T-helper 2 cell treated with Interferon-gamma antibody and Interleukin-4, amounts not matched to agents 5 μg/mL and 100 μg/mL, for 36 hours (primary cell): Measurements from ENCODE around the gene APBB3.

Source experiments
- DNase-seq: peaks from one replicate; pipeline ENCODE4 v3.0.0; 2021; ENCODE audit warnings: low spot score
- H3K27ac Mint-ChIP-seq: one replicate; pipeline ENCODE4 v1.8.0; 2021; ENCODE audit warnings: mild to moderate bottlenecking, mixed read lengths
- H3K27me3 Mint-ChIP-seq: one replicate; pipeline ENCODE4 v1.8.0; 2021; ENCODE audit warnings: low read depth, mixed read lengths
- H3K36me3 Mint-ChIP-seq: one replicate; pipeline ENCODE4 v1.8.0; 2021; ENCODE audit warnings: low read depth, mixed read lengths
- H3K4me1 Mint-ChIP-seq: one replicate; pipeline ENCODE4 v1.8.0; 2021; ENCODE audit warnings: low read depth, mixed read lengths
- H3K4me3 Mint-ChIP-seq: one replicate; pipeline ENCODE4 v1.8.0; 2022; ENCODE audit warnings: mild to moderate bottlenecking, moderate library complexity, mixed read lengths
- H3K9me3 Mint-ChIP-seq: one replicate; pipeline ENCODE4 v1.8.0; 2021; ENCODE audit warnings: mixed read lengths

Gene APBB3

GRCh38 chr5:140555747-140556312 lies 8.6 kb downstream of the APBB3 start:
- DNase-seq = no peak
- H3K9me3 Mint-ChIP-seq = no peaks in the 10 kb centered on the region
- no peaks in the 10 kb centered on the region for H3K27me3 Mint-ChIP-seq
- H3K27ac Mint-ChIP-seq = peak overlapping the region; percentile 90
- peaks cover 51% of the 10 kb centered on the region for H3K36me3 Mint-ChIP-seq
- H3K4me3 Mint-ChIP-seq = peak overlapping the region; percentile 88
- H3K4me1 Mint-ChIP-seq = peaks cover 48% of the 10 kb centered on the region

GRCh38 chr5:140554454-140554853 lies 9.9 kb downstream of the APBB3 start:
- H3K36me3 Mint-ChIP-seq = peaks cover 61% of the 10 kb centered on the region
- H3K27ac Mint-ChIP-seq = peak overlapping the region; percentile 71
- H3K4me3 Mint-ChIP-seq = peak overlapping the region; percentile 56
- no peaks in the 10 kb centered on the region for H3K9me3 Mint-ChIP-seq
- H3K27me3 Mint-ChIP-seq = no peaks in the 10 kb centered on the region
- H3K4me1 Mint-ChIP-seq = peaks cover 56% of the 10 kb centered on the region
- DNase-seq = no peak

GRCh38 chr5:140553657-140554056 lies 10.7 kb downstream of the APBB3 start:
- Mint-ChIP-seq H3K9me3 (no peaks in the 10 kb centered on the region), H3K27me3 (no peaks in the 10 kb centered on the region), H3K4me1 (peaks cover 60% of the 10 kb centered on the region), H3K4me3 (peak overlapping the region; percentile 56), H3K36me3 (peaks cover 64% of the 10 kb centered on the region), H3K27ac (peak overlapping the region; percentile 80)
- DNase-seq = no peak

GRCh38 chr5:140551872-140552271 lies 12.5 kb downstream of the APBB3 start:
- no peaks in the 10 kb centered on the region for H3K9me3 Mint-ChIP-seq
- DNase-seq = no peak
- no peak overlapping the region for H3K4me3 Mint-ChIP-seq
- H3K27me3 Mint-ChIP-seq = no peaks in the 10 kb centered on the region
- peaks cover 58% of the 10 kb centered on the region for H3K36me3 Mint-ChIP-seq
- H3K27ac Mint-ChIP-seq = no peak overlapping the region
- H3K4me1 Mint-ChIP-seq = peaks cover 64% of the 10 kb centered on the region

GRCh38 chr5:140550147-140551079 lies 14.0 kb downstream of the APBB3 start:
- no peak overlapping the region for H3K4me3 Mint-ChIP-seq
- H3K36me3 Mint-ChIP-seq = peaks cover 48% of the 10 kb centered on the region
- no peaks in the 10 kb centered on the region for H3K27me3 Mint-ChIP-seq
- H3K9me3 Mint-ChIP-seq = no peaks in the 10 kb centered on the region
- peaks cover 51% of the 10 kb centered on the region for H3K4me1 Mint-ChIP-seq
- H3K27ac Mint-ChIP-seq = peak overlapping the region; percentile 88
- no peak for DNase-seq

- Mint-ChIP-seq H3K27me3 (no peaks in the 10 kb centered on the region), H3K4me3 (peak overlapping the region; percentile 41), H3K4me1 (peaks cover 44% of the 10 kb centered on the region), H3K9me3 (no peaks in the 10 kb centered on the region), H3K36me3 (peaks cover 49% of the 10 kb centered on the region), H3K27ac (peak overlapping the region; percentile 88)
- DNase-seq = no peak
Observed at GRCh38 chr5:140549237-140550144, 14.9 kb downstream of the APBB3 start.

- peaks cover 37% of the 10 kb centered on the region for H3K4me1 Mint-ChIP-seq
- no peaks in the 10 kb centered on the region for H3K9me3 Mint-ChIP-seq
- H3K27me3 Mint-ChIP-seq = no peaks in the 10 kb centered on the region
- H3K27ac Mint-ChIP-seq = peak overlapping the region; percentile 89
- no peak for DNase-seq
- H3K4me3 Mint-ChIP-seq = peak overlapping the region; percentile 85
- peaks cover 50% of the 10 kb centered on the region for H3K36me3 Mint-ChIP-seq
Observed at GRCh38 chr5:140548791-140549190, 15.6 kb downstream of the APBB3 start.

GRCh38 chr5:140548300-140548688 lies 16.1 kb downstream of the APBB3 start:
- Mint-ChIP-seq H3K4me3 (peak overlapping the region; percentile 85), H3K27ac (peak overlapping the region; percentile 89), H3K27me3 (no peaks in the 10 kb centered on the region), H3K4me1 (peaks cover 32% of the 10 kb centered on the region), H3K9me3 (no peaks in the 10 kb centered on the region), H3K36me3 (peaks cover 48% of the 10 kb centered on the region)
- DNase-seq = no peak

GRCh38 chr5:140547508-140548299 lies 16.7 kb downstream of the APBB3 start, which contains the start of gene EIF4EBP3:
TSS of gene EIF4EBP3 (plus strand) at chr5:140547662. CDS start at chr5:140547738, 76 bp downstream.
- Mint-ChIP-seq H3K4me1 (peaks cover 26% of the 10 kb centered on the region), H3K4me3 (peak within 1 kb of the TSS; percentile 85), H3K9me3 (no peaks in the 10 kb centered on the region), H3K27me3 (no peaks in the 10 kb centered on the region), H3K36me3 (peaks cover 47% of the 10 kb centered on the region), H3K27ac (peak within 1 kb of the TSS; percentile 89)
- peak; percentile 84 for DNase-seq

- peak overlapping the region; percentile 89 for H3K27ac Mint-ChIP-seq
- H3K27me3 Mint-ChIP-seq = no peaks in the 10 kb centered on the region
- H3K9me3 Mint-ChIP-seq = no peaks in the 10 kb centered on the region
- no peak for DNase-seq
- peaks cover 26% of the 10 kb centered on the region for H3K4me1 Mint-ChIP-seq
- peaks cover 42% of the 10 kb centered on the region for H3K36me3 Mint-ChIP-seq
- peak overlapping the region; percentile 85 for H3K4me3 Mint-ChIP-seq
Observed at GRCh38 chr5:140546851-140547507, 17.4 kb downstream of the APBB3 start.

GRCh38 chr5:140545606-140546005 lies 18.8 kb downstream of the APBB3 start:
- Mint-ChIP-seq H3K9me3 (no peaks in the 10 kb centered on the region), H3K36me3 (peaks cover 33% of the 10 kb centered on the region), H3K27ac (no peak overlapping the region), H3K4me3 (no peak overlapping the region), H3K27me3 (no peaks in the 10 kb centered on the region), H3K4me1 (peaks cover 23% of the 10 kb centered on the region)
- DNase-seq = no peak

GRCh38 chr5:140544986-140545385 lies 19.4 kb downstream of the APBB3 start:
- Mint-ChIP-seq H3K9me3 (no peaks in the 10 kb centered on the region), H3K36me3 (peaks cover 32% of the 10 kb centered on the region), H3K4me1 (peaks cover 19% of the 10 kb centered on the region), H3K4me3 (no peak overlapping the region), H3K27ac (peak overlapping the region; percentile 12), H3K27me3 (no peaks in the 10 kb centered on the region)
- DNase-seq = no peak
